Neural cell (in vitro differentiated cells): ENCODE data around the gene RALGPS1. TPM values are rescaled to one million over a fixed set of nuclear protein-coding genes. Genes with fewer than 3 reads are reported as not detected.

ENCODE experiments used
- H2AFZ ChIP-seq: fragments of 200-600, 300-800 bp; sonication (generic), shearing (Covaris generic); 2 replicates; pipeline ENCODE4 v1.6.0; 2014; ENCODE audit warnings: low read depth, mild to moderate bottlenecking, antibody characterized with exemption, low read length, moderate library complexity
- H3F3A ChIP-seq: fragments of 200-600 bp; shearing (Covaris generic); 2 replicates; pipeline ENCODE4 v1.6.1; 2016; ENCODE audit warnings: mild to moderate bottlenecking, moderate library complexity, mixed read lengths, antibody characterized with exemption, low read length; ENCODE audit not compliant: insufficient read depth, poor library complexity, severe bottlenecking
- H3K27ac ChIP-seq: fragments of 200-600, 300-800 bp; sonication (generic), shearing (Covaris generic); 2 replicates; pipeline ENCODE4 v1.5.1; 2014; ENCODE audit warnings: mild to moderate bottlenecking, low read length, moderate library complexity
- H3K27me3 ChIP-seq: fragments of 300-800, 200-600 bp; sonication (generic), shearing (Covaris generic); 2 replicates; pipeline ENCODE4 v1.6.0; 2014; ENCODE audit warnings: mild to moderate bottlenecking, low read depth, low read length, moderate library complexity; ENCODE audit not compliant: insufficient read depth
- H3K36me3 ChIP-seq: fragments of 300-800, 200-600 bp; sonication (generic), shearing (Covaris generic); 2 replicates; pipeline ENCODE4 v1.5.1; 2014; ENCODE audit warnings: mild to moderate bottlenecking, antibody characterized with exemption, low read length, moderate library complexity; ENCODE audit not compliant: insufficient read depth
- H3K4me2 ChIP-seq: fragments of 300-800, 200-600 bp; sonication (generic), shearing (Covaris generic); 2 replicates; pipeline ENCODE4 v1.6.0; 2014; ENCODE audit warnings: mild to moderate bottlenecking, low read length
- H3K4me3 ChIP-seq: fragments of 300-800, 200-600 bp; sonication (generic), shearing (Covaris generic); 2 replicates; pipeline ENCODE4 v1.5.1; 2014; ENCODE audit warnings: mild to moderate bottlenecking, low read length, moderate library complexity
- H3K79me2 ChIP-seq: fragments of 200-600 bp; shearing (Covaris generic); replicated peaks from 2 replicates; pipeline ENCODE4 v1.6.0; 2014; ENCODE audit warnings: mild to moderate bottlenecking, low read length, moderate library complexity; ENCODE audit not compliant: insufficient read depth
- H3K9ac ChIP-seq: fragments of 300-800, 200-600 bp; sonication (generic), shearing (Covaris generic); 2 replicates; pipeline ENCODE4 v1.6.1; 2016; ENCODE audit warnings: mild to moderate bottlenecking, low read length, mixed read lengths
- H3K9me2 ChIP-seq: fragments of 200-600 bp; shearing (Covaris generic); 2 replicates; pipeline ENCODE4 v1.6.1; 2016; ENCODE audit warnings: mild to moderate bottlenecking, low read length, mixed read lengths; ENCODE audit not compliant: insufficient read depth
- H3K9me3 ChIP-seq: fragments of 200-600, 300-800 bp; sonication (generic), shearing (Covaris generic); 2 replicates; pipeline ENCODE4 v1.6.1; 2016; ENCODE audit warnings: mild to moderate bottlenecking, mixed run types, low read length, moderate library complexity, mixed read lengths
- H4K20me1 ChIP-seq: fragments of 200-600 bp; shearing (Covaris generic); 2 replicates; pipeline ENCODE4 v1.6.1; 2016; ENCODE audit warnings: mild to moderate bottlenecking, mixed run types; ENCODE audit not compliant: insufficient read depth
- CTCF ChIP-seq: fragments of 450-650 bp; IDR thresholded peaks from 2 replicates; pipeline ENCODE4 v1.5.1; 2014; ENCODE audit warnings: antibody characterized with exemption, mild to moderate bottlenecking, moderate library complexity; ENCODE audit not compliant: poor library complexity, severe bottlenecking
- EP300 ChIP-seq: fragments of 450-650 bp; conservative IDR thresholded peaks from 2 replicates; pipeline ENCODE4 v1.6.1; 2014; ENCODE audit warnings: antibody characterized with exemption, mild to moderate bottlenecking, moderate library complexity; ENCODE audit not compliant: poor library complexity, severe bottlenecking
- EZH2 ChIP-seq: fragments of 200-600, 300-800 bp; shearing (Covaris generic), sonication (generic); IDR thresholded peaks from 2 replicates; pipeline ENCODE4 v1.6.1; 2014; ENCODE audit warnings: antibody characterized with exemption, low read length, borderline replicate concordance, mild to moderate bottlenecking; ENCODE audit not compliant: insufficient read depth, poor library complexity, severe bottlenecking
- MXI1 ChIP-seq: fragments of 450-650 bp; conservative IDR thresholded peaks from 2 replicates; pipeline ENCODE4 v1.6.1; 2014; ENCODE audit warnings: antibody characterized with exemption, mild to moderate bottlenecking; ENCODE audit not compliant: poor library complexity, severe bottlenecking
- POLR2AphosphoS5 ChIP-seq: IDR thresholded peaks from 2 replicates; pipeline ENCODE4 v1.6.1; 2012
- RAD21 ChIP-seq: fragments of 450-650 bp; conservative IDR thresholded peaks from 2 replicates; pipeline ENCODE4 v1.6.1; 2014; ENCODE audit warnings: antibody characterized with exemption, mild to moderate bottlenecking, moderate library complexity
- REST ChIP-seq: IDR thresholded peaks from 2 replicates; pipeline ENCODE4 v1.6.1; 2012; ENCODE audit warnings: borderline replicate concordance
- SMC3 ChIP-seq: fragments of 450-650 bp; conservative IDR thresholded peaks from 2 replicates; pipeline ENCODE4 v1.6.1; 2014; ENCODE audit warnings: antibody characterized with exemption, mild to moderate bottlenecking, moderate library complexity; ENCODE audit not compliant: poor library complexity
- TAF1 ChIP-seq: IDR thresholded peaks from 2 replicates; pipeline ENCODE4 v1.6.1; 2012; ENCODE audit warnings: low read depth
- polyA plus RNA-seq: library from polyadenylated mRNA; depleted of rRNA; stranded (reverse); fragments of >200 nt; gene quantifications from 2 replicates; pipeline ENCODE4 v1.2.3, GENCODE V29; 2014

The RALGPS1 gene
- polyA plus RNA-seq, 1 donor from 2014 or later, result 37.1 TPM

GRCh38 chr9:127005770-127006314, 91.3 kb downstream of the RALGPS1 start:
- Histone ChIP-seq H3K79me2 (no peaks in the 10 kb centered on the region), H3F3A (no peaks in the 10 kb centered on the region), H3K4me3 (no peak overlapping the region), H3K9me3 (no peaks in the 10 kb centered on the region), H3K9me2 (no peaks in the 10 kb centered on the region), H4K20me1 (no peaks in the 10 kb centered on the region), H3K36me3 (no peaks in the 10 kb centered on the region), H3K4me2 (no peak overlapping the region), H3K27ac (no peak overlapping the region), H3K9ac (no peak overlapping the region), H2AFZ (no peak overlapping the region), H3K27me3 (no peaks in the 10 kb centered on the region)
- no peak for TF ChIP-seq EP300
- TF ChIP-seq MXI1, result no peak
- TF ChIP-seq SMC3, result no peak
- TF ChIP-seq EZH2, result no peak
- no peak for TF ChIP-seq TAF1
- TF ChIP-seq POLR2AphosphoS5, result no peak
- no peak for TF ChIP-seq REST
- no peak for TF ChIP-seq RAD21
- no peak for TF ChIP-seq CTCF

- Histone ChIP-seq H3K27me3 (no peaks in the 10 kb centered on the region), H3K27ac (no peak overlapping the region)
Observed at GRCh38 chr9:127007638-127008037, 93.1 kb downstream of the RALGPS1 start.

More at GRCh38 chr9:127007638-127008037, 93.1 kb downstream of the RALGPS1 start:
- Histone ChIP-seq H3K9ac (no peak overlapping the region), H4K20me1 (no peaks in the 10 kb centered on the region), H3K79me2 (no peaks in the 10 kb centered on the region), H3K36me3 (no peaks in the 10 kb centered on the region), H2AFZ (no peak overlapping the region), H3K4me2 (no peak overlapping the region), H3K9me3 (no peaks in the 10 kb centered on the region), H3K9me2 (no peaks in the 10 kb centered on the region), H3K4me3 (no peak overlapping the region), H3F3A (no peaks in the 10 kb centered on the region)
- TF ChIP-seq CTCF (no peak), MXI1 (no peak), SMC3 (no peak), RAD21 (no peak), EP300 (no peak), TAF1 (no peak), POLR2AphosphoS5 (no peak), EZH2 (no peak), REST (no peak)
